B cell (primary cell): ENCODE measurements around the gene HMOX2. TPM values are rescaled to one million over a fixed set of nuclear protein-coding genes. Genes with fewer than 3 reads are reported as not detected.

Experiments
- ATAC-seq: fragments of 200-7000 bp; cut with Tn5 transposase; one replicate; pipeline ENCODE4 v1.10.0; 2021; ENCODE audit warnings: low read depth, mild to moderate bottlenecking, moderate number of reproducible peaks, moderate library complexity
- CTCF ChIA-PET: fragments of 350-600 bp; sonication (Branson Sonifier 250); formaldehyde crosslinking; loops from one replicate; lab custom pipeline; 2021; ENCODE audit warnings: antibody characterized with exemption, inconsistent platforms; lab: Charles Lee
- POLR2A ChIA-PET: fragments of 350-600 bp; sonication (Branson Sonifier 250); formaldehyde crosslinking; loops from one replicate; lab custom pipeline; 2021; ENCODE audit warnings: antibody characterized with exemption; lab: Charles Lee
- DNase-seq: peaks from one replicate; pipeline ENCODE4 v3.0.0; 2013
- H2AFZ ChIP-seq: 2 replicates; pipeline ENCODE4 v1.6.1; 2012; ENCODE audit warnings: mild to moderate bottlenecking, low read depth, low read length; ENCODE audit not compliant: insufficient read depth, poor library complexity, severe bottlenecking
- H3K27ac ChIP-seq, 2 donors: 1 replicate in 1 of 2; 2 replicates in 1 of 2; pipeline ENCODE4 v1.5.1; 2012 to 2013; ENCODE audit warnings: low read length in 2 of 2, mild to moderate bottlenecking in 2 of 2, moderate library complexity in 1 of 2
- H3K27me3 ChIP-seq, 4 experiments: fragments of 200-600 bp in 1 of 4; sonication (generic) in 1 of 4; replicated peaks in 1 of 4; 1 replicate in 2 of 4; 2 replicates in 2 of 4; pipeline versions ENCODE4 v1.6.1 to v1.7.0; 2013 to 2016; ENCODE audit warnings: low read length in 3 of 4, mild to moderate bottlenecking in 2 of 4, mixed read lengths in 1 of 4, moderate library complexity in 1 of 4; ENCODE audit not compliant: insufficient read depth in 4 of 4, control insufficient read depth in 3 of 4; ENCODE audit errors: control extremely low read depth in 1 of 4
- H3K36me3 ChIP-seq, 2 experiments: replicated peaks in 1 of 2; 1 replicate in 1 of 2; 2 replicates in 1 of 2; pipeline versions ENCODE4 v1.6.1 to v1.7.1; 2013; ENCODE audit warnings: low read length in 1 of 2; ENCODE audit not compliant: insufficient read depth in 2 of 2, control insufficient read depth in 1 of 2; ENCODE audit errors: control extremely low read depth in 1 of 2, extremely low read depth in 1 of 2
- H3K4me1 ChIP-seq, 2 donors: fragments of 200-600 bp in 1 of 2; sonication (generic) in 1 of 2; 1 replicate in 1 of 2; 2 replicates in 1 of 2; pipeline versions ENCODE4 v1.5.1 to v1.6.1; 2013 to 2017; ENCODE audit warnings: low read length in 2 of 2; ENCODE audit not compliant: control insufficient read depth in 2 of 2, insufficient read depth in 2 of 2
- H3K4me2 ChIP-seq: replicated peaks from 2 replicates; pipeline ENCODE3; 2012; ENCODE audit warnings: mild to moderate bottlenecking, low read depth, low read length; ENCODE audit not compliant: poor library complexity, severe bottlenecking
- H3K4me3 ChIP-seq, 5 experiments: fragments of 200-600 bp in 1 of 5; sonication (generic) in 1 of 5; 1 replicate in 3 of 5; 2 replicates in 2 of 5; pipeline versions ENCODE4 v1.5.1 to v1.7.0; 2011 to 2016; ENCODE audit warnings: low read length in 4 of 5, mild to moderate bottlenecking in 4 of 5, low read depth in 2 of 5, control low read depth in 1 of 5, moderate library complexity in 1 of 5; ENCODE audit not compliant: insufficient read depth in 1 of 5; ENCODE audit errors: control extremely low read depth in 1 of 5, extremely low read depth in 1 of 5
- H3K79me2 ChIP-seq: fragments of 200-600 bp; sonication (generic); one replicate; pipeline ENCODE4 v1.6.0; 2016; ENCODE audit warnings: low read length; ENCODE audit not compliant: control insufficient read depth, insufficient read depth
- H3K9ac ChIP-seq: fragments of 200-600 bp; sonication (generic); 2 replicates; pipeline ENCODE4 v1.6.1; 2017; ENCODE audit warnings: mild to moderate bottlenecking, low read length, moderate library complexity
- H3K9me3 ChIP-seq, 3 donors: one replicate each; pipeline versions ENCODE4 v1.6.1 to v1.7.1; 2013; ENCODE audit warnings: low read length in 2 of 3; ENCODE audit not compliant: control insufficient read depth in 2 of 3, insufficient read depth in 1 of 3; ENCODE audit errors: control extremely low read depth in 1 of 3
- H4K20me1 ChIP-seq: 2 replicates; pipeline ENCODE4 v1.6.0; 2012; ENCODE audit warnings: mild to moderate bottlenecking, low read length; ENCODE audit not compliant: insufficient read depth, control insufficient read depth, poor library complexity, severe bottlenecking
- H3K27ac Mint-ChIP-seq: one replicate; pipeline ENCODE4 v1.8.0; 2021; ENCODE audit warnings: mixed read lengths
- H3K27me3 Mint-ChIP-seq: one replicate; pipeline ENCODE4 v1.8.0; 2021; ENCODE audit warnings: mixed read lengths
- H3K4me1 Mint-ChIP-seq: one replicate; pipeline ENCODE4 v1.8.0; 2021; ENCODE audit warnings: mixed read lengths
- H3K4me3 Mint-ChIP-seq: one replicate; pipeline ENCODE4 v1.8.0; 2021; ENCODE audit warnings: mixed read lengths
- H3K9me3 Mint-ChIP-seq: one replicate; pipeline ENCODE4 v1.8.0; 2022; ENCODE audit warnings: mixed read lengths; ENCODE audit not compliant: insufficient read depth
- CTCF ChIP-seq: fragments of 200-600 bp; IDR thresholded peaks from one replicate; pipeline ENCODE4 v1.8.0; 2022; ENCODE audit warnings: antibody characterized with exemption, mild to moderate bottlenecking
- EZH2 ChIP-seq: IDR thresholded peaks from 2 replicates; pipeline ENCODE4 v1.6.1; 2012; ENCODE audit warnings: borderline replicate concordance, low read depth, mild to moderate bottlenecking, moderate library complexity, low read length; ENCODE audit not compliant: insufficient read depth, poor library complexity, severe bottlenecking
- WGBS: methylation state at CpG from one replicate; pipeline ENCODE4 v1.1.5; 2013; ENCODE audit warnings: missing lambda C conversion rate; ENCODE audit not compliant: insufficient coverage; 5-methylcytosine and 5-hydroxymethylcytosine counted together
- intact Hi-C: fragments of 100-400 bp; cut with micrococcal nuclease; formaldehyde crosslinking; loops from one replicate; pipeline ENCODE4 v1.10.0; 2022
- polyA plus RNA-seq: library from polyadenylated mRNA; depleted of rRNA; stranded (reverse); fragments of >200 nt; gene quantifications from 2 replicates; pipeline ENCODE4 v1.2.3, GENCODE V29; 2012
- total RNA-seq, 2 donors: library from RNA; stranded (reverse); fragments of 120-200 nt in 1 of 2; gene quantifications; 1 replicate in 1 of 2; 2 replicates in 1 of 2; pipeline versions ENCODE4 v1.2.3 to v1.2.4, GENCODE V29; 2013 to 2022

The HMOX2 gene
- total and polyA plus RNA-seq, 2 donors (not counting 1 experiment from before 2014, with no cell fraction given), result 36.5 to 39.0 TPM

GRCh38 chr16:4442371-4442770 is 33.8 kb upstream of the HMOX2 start:
- H2AFZ ChIP-seq, result no peak overlapping the region
- H3K4me1 Mint-ChIP-seq, result no peaks in the 10 kb centered on the region
- no peak overlapping the region for H3K27ac Mint-ChIP-seq
- no peaks in the 10 kb centered on the region for H3K27me3 ChIP-seq
- CTCF ChIA-PET, result no interaction called here
- H3K4me2 ChIP-seq, result no peak overlapping the region
- no peaks in the 10 kb centered on the region for H3K9me3 Mint-ChIP-seq
- peaks cover 7% of the 10 kb centered on the region for H4K20me1 ChIP-seq
- H3K79me2 ChIP-seq, result peaks cover 56% of the 10 kb centered on the region
- TF ChIP-seq EZH2, result no peak
- TF ChIP-seq CTCF, result no peak
- 94% methylated on average over 8 of the region's 11 CpGs for WGBS
- intact Hi-C loops, result no loop called here
- H3K27me3 Mint-ChIP-seq, result no peaks in the 10 kb centered on the region
- H3K36me3 ChIP-seq, result peaks cover 5 to 80% of the 10 kb centered on the region in 2 experiments
- no peak overlapping the region for H3K27ac ChIP-seq
- H3K9me3 ChIP-seq, result no peaks in the 10 kb centered on the region
- POLR2A ChIA-PET, result no interaction called here
- no peak overlapping the region for H3K9ac ChIP-seq
- H3K4me1 ChIP-seq, result no peaks in the 10 kb centered on the region
- no peak for ATAC-seq
- H3K4me3 Mint-ChIP-seq, result no peak overlapping the region
- H3K4me3 ChIP-seq, result no peak overlapping the region
- no peak for DNase-seq

GRCh38 chr16:4443271-4443670 is 32.9 kb upstream of the HMOX2 start:
- Histone ChIP-seq H3K4me2 (no peak overlapping the region), H3K27me3 (no peaks in the 10 kb centered on the region), H2AFZ (no peak overlapping the region), H3K27ac (no peak overlapping the region), H3K4me1 (no peaks in the 10 kb centered on the region), H3K36me3 (peaks cover 5 to 81% of the 10 kb centered on the region in 2 experiments), H3K9ac (no peak overlapping the region), H3K79me2 (peaks cover 51% of the 10 kb centered on the region), H3K4me3 (no peak overlapping the region), H3K9me3 (no peaks in the 10 kb centered on the region), H4K20me1 (peaks cover 7% of the 10 kb centered on the region)
- intact Hi-C loops, result no loop called here
- WGBS, result 81% methylated on average over 5 of the region's 5 CpGs
- TF ChIP-seq CTCF, result no peak
- no peak for TF ChIP-seq EZH2
- Mint-ChIP-seq H3K9me3 (no peaks in the 10 kb centered on the region), H3K27ac (no peak overlapping the region), H3K27me3 (no peaks in the 10 kb centered on the region), H3K4me1 (no peaks in the 10 kb centered on the region), H3K4me3 (no peak overlapping the region)
- POLR2A ChIA-PET, result no interaction called here
- CTCF ChIA-PET, result no interaction called here
- DNase-seq, result no peak
- no peak for ATAC-seq
